ENCODE measurements around the gene CRACR2B. TPM values are rescaled to one million over a fixed set of nuclear protein-coding genes. Genes with fewer than 3 reads are reported as not detected.
A peak's percentile ranks its signal among the peaks of the same experiment; 100 is the strongest.

CRACR2B gene
- total and polyA plus RNA-seq, 10 of the 15 experiments (the other 5 are each of a cell fraction or from before 2014, with no cell fraction given), result 0.10 to 33.7 (median 12.7) TPM

- Histone ChIP-seq H4K20me1 (ENCODE audit: control insufficient read depth, insufficient read depth) (no peaks in the 10 kb centered on the region), H3K4me2 (ENCODE audit: control insufficient read depth, insufficient read depth) (no peak overlapping the region), H3K79me2 (ENCODE audit: control insufficient read depth, insufficient read depth, low read length) (no peaks in the 10 kb centered on the region), H3K36me3 (ENCODE audit: control insufficient read depth in 2 of 2, insufficient read depth in 2 of 2, low read length in 1 of 2) (no peaks in the 10 kb centered on the region), H3K9me3 (replicated peaks; ENCODE audit: control insufficient read depth, insufficient read depth, low read length) (no peaks in the 10 kb centered on the region), H3K9ac (ENCODE audit: control insufficient read depth, insufficient read depth, low read length) (no peak overlapping the region), H3K4me1 (ENCODE audit: control insufficient read depth, insufficient read depth, low read length) (no peaks in the 10 kb centered on the region), H3K4me3 (no peak overlapping the region), H3K27me3 (replicated peaks in 1 of 2; ENCODE audit: control insufficient read depth in 2 of 2, insufficient read depth in 2 of 2, low read length in 1 of 2) (no peaks in the 10 kb centered on the region; a peak in 1 of 4 replicates), H3K27ac (ENCODE audit: control insufficient read depth, insufficient read depth) (no peak overlapping the region), H2AFZ (ENCODE audit: control insufficient read depth, low read depth, low read length) (no peak overlapping the region)
- 78% methylated on average over 21 of the region's 28 CpGs for WGBS (ENCODE audit: insufficient coverage, insufficient replicate concordance, low lambda C conversion rate, missing lambda C conversion rate)
- RAD21 ChIA-PET (ENCODE audit: unreplicated experiment), result no interaction called here
- SMC1A ChIA-PET (ENCODE audit: uncharacterized antibody, unreplicated experiment), result no interaction called here
- peak; percentile 27; the same call in 1 of the 3 replicates for ATAC-seq
- no peak for DNase-seq (ENCODE audit: low read depth, low spot score)
- intact Hi-C loops (cut with micrococcal nuclease; ENCODE audit: unreplicated experiment), result no loop called here
- in situ Hi-C loops (cut with MboI), result no loop called here
- no peak for FAIRE-seq
- TF ChIP-seq RAD21 (IDR thresholded peaks at IDR 0.05; ENCODE audit: insufficient read depth, low read depth, low read length) (peak; percentile 49), SIN3A (IDR thresholded peaks at IDR 0.05; ENCODE audit: low read depth, low read length) (no peak), CTCF (IDR thresholded peaks at IDR 0.05 in 2 of 3, conservative IDR thresholded peaks at IDR 0.05 in 1 of 3; ENCODE audit: control insufficient read depth in 2 of 3, extremely low read depth in 1 of 3, insufficient read depth in 1 of 3, low read depth in 3 of 3, low read length in 3 of 3) (peak; percentile 11 to 31 (median 23); a peak in 3 of 6 replicates)
- BruUV-seq (replicated peaks), result no TSS peak
- CTCF ChIA-PET, result interaction anchor here (1.0 kb wide), 1 partner anchor 200 kb away, joined by 5 read pairs; no protein-coding TSS in a partner anchor
- POLR2A ChIA-PET, result no interaction called here
Observed at GRCh38 chr11:850775-851763, 23.4 kb downstream of the CRACR2B start.
